GM23338 (cell line): ENCODE measurements around the gene NFIA.

Experiments used
- CREB1 ChIP-seq: fragments of 250-450 bp; sonication (Bioruptor Pico); IDR thresholded peaks from 2 replicates; pipeline ENCODE4 v1.5.0; 2020; ENCODE audit warnings: low read depth, mild to moderate bottlenecking, moderate library complexity
- EZH2 ChIP-seq: fragments of 200-600 bp; sonication (generic); IDR thresholded peaks from one replicate; pipeline ENCODE4 v1.8.0; 2017; ENCODE audit warnings: antibody characterized with exemption, mild to moderate bottlenecking, low read depth; ENCODE audit not compliant: unreplicated experiment
- EZH2phosphoT487 ChIP-seq: fragments of 200-600 bp; sonication (generic); IDR thresholded peaks from one replicate; pipeline ENCODE4 v1.8.1; 2018; ENCODE audit warnings: antibody characterized with exemption; ENCODE audit not compliant: unreplicated experiment
- JUNB ChIP-seq: IDR thresholded peaks from one replicate; pipeline ENCODE4 v1.6.1; 2016; ENCODE audit warnings: antibody characterized with exemption; ENCODE audit not compliant: unreplicated experiment
- POLR2AphosphoS5 ChIP-seq: IDR thresholded peaks from 2 replicates; pipeline ENCODE4 v1.6.1; 2016; ENCODE audit warnings: antibody characterized with exemption, low read depth
- STAT1 ChIP-seq: IDR thresholded peaks from one replicate; pipeline ENCODE4 v1.6.1; 2016; ENCODE audit warnings: antibody characterized with exemption; ENCODE audit not compliant: unreplicated experiment
- ZNF331 ChIP-seq: fragments of 250-450 bp; sonication (Bioruptor Pico); IDR thresholded peaks from 2 replicates; pipeline ENCODE4 v1.5.0; 2020; ENCODE audit warnings: low read depth, mild to moderate bottlenecking, moderate library complexity
- TF ChIP-seq, protein P1 (sequence below), 2 experiments: fragments of 200-600 bp in 1 of 2; sonication (generic) in 1 of 2; conservative IDR thresholded peaks; 2 replicates each; pipeline versions ENCODE4 v1.5.1 to v1.6.1; 2016 to 2017; ENCODE audit warnings: antibody characterized with exemption in 2 of 2, low read depth in 2 of 2, mild to moderate bottlenecking in 2 of 2, moderate library complexity in 1 of 2
- TF ChIP-seq, protein P2 (sequence below): IDR thresholded peaks from one replicate; pipeline ENCODE4 v1.6.1; 2018; ENCODE audit warnings: antibody characterized with exemption; ENCODE audit not compliant: unreplicated experiment
- TF ChIP-seq, protein P3 (sequence below): fragments of 250-450 bp; sonication (Bioruptor Pico); IDR thresholded peaks from 2 replicates; pipeline ENCODE4 v1.5.0; 2020; ENCODE audit warnings: mild to moderate bottlenecking, moderate library complexity

DNA sequence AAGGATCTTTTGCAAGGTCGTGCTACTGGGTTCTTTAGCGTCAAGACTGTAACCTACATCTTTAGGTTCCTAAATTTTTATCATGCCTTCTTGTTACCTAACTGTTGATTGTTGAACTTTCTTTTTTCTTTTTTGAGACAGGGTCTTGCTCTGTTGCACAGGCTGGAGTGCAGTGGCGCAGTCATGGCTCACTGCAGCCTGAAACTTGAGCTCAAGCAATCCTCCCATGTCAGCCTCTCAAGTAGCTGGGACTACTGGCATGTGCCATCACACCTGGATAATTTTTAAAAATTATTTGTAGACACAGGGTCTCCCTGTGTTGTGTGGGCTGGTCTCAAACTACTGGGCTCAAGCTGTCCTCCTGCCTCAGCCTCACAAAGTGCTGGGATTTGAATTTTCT, 52.9 kb downstream of the NFIA start:
- TF ChIP-seq, protein P1, sequence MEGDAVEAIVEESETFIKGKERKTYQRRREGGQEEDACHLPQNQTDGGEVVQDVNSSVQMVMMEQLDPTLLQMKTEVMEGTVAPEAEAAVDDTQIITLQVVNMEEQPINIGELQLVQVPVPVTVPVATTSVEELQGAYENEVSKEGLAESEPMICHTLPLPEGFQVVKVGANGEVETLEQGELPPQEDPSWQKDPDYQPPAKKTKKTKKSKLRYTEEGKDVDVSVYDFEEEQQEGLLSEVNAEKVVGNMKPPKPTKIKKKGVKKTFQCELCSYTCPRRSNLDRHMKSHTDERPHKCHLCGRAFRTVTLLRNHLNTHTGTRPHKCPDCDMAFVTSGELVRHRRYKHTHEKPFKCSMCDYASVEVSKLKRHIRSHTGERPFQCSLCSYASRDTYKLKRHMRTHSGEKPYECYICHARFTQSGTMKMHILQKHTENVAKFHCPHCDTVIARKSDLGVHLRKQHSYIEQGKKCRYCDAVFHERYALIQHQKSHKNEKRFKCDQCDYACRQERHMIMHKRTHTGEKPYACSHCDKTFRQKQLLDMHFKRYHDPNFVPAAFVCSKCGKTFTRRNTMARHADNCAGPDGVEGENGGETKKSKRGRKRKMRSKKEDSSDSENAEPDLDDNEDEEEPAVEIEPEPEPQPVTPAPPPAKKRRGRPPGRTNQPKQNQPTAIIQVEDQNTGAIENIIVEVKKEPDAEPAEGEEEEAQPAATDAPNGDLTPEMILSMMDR (conservative IDR thresholded peaks at IDR 0.05; ENCODE audit: low read depth in 2 of 2): no peak
- TF ChIP-seq JUNB (no peak), EZH2 (no peak), POLR2AphosphoS5 (no peak), ZNF331 (CRISPR knock-in tag) (no peak), CREB1 (CRISPR knock-in tag) (no peak), EZH2phosphoT487 (no peak), STAT1 (no peak)
- TF ChIP-seq, protein P2, sequence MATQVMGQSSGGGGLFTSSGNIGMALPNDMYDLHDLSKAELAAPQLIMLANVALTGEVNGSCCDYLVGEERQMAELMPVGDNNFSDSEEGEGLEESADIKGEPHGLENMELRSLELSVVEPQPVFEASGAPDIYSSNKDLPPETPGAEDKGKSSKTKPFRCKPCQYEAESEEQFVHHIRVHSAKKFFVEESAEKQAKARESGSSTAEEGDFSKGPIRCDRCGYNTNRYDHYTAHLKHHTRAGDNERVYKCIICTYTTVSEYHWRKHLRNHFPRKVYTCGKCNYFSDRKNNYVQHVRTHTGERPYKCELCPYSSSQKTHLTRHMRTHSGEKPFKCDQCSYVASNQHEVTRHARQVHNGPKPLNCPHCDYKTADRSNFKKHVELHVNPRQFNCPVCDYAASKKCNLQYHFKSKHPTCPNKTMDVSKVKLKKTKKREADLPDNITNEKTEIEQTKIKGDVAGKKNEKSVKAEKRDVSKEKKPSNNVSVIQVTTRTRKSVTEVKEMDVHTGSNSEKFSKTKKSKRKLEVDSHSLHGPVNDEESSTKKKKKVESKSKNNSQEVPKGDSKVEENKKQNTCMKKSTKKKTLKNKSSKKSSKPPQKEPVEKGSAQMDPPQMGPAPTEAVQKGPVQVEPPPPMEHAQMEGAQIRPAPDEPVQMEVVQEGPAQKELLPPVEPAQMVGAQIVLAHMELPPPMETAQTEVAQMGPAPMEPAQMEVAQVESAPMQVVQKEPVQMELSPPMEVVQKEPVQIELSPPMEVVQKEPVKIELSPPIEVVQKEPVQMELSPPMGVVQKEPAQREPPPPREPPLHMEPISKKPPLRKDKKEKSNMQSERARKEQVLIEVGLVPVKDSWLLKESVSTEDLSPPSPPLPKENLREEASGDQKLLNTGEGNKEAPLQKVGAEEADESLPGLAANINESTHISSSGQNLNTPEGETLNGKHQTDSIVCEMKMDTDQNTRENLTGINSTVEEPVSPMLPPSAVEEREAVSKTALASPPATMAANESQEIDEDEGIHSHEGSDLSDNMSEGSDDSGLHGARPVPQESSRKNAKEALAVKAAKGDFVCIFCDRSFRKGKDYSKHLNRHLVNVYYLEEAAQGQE: no peak
- TF ChIP-seq, protein P3, sequence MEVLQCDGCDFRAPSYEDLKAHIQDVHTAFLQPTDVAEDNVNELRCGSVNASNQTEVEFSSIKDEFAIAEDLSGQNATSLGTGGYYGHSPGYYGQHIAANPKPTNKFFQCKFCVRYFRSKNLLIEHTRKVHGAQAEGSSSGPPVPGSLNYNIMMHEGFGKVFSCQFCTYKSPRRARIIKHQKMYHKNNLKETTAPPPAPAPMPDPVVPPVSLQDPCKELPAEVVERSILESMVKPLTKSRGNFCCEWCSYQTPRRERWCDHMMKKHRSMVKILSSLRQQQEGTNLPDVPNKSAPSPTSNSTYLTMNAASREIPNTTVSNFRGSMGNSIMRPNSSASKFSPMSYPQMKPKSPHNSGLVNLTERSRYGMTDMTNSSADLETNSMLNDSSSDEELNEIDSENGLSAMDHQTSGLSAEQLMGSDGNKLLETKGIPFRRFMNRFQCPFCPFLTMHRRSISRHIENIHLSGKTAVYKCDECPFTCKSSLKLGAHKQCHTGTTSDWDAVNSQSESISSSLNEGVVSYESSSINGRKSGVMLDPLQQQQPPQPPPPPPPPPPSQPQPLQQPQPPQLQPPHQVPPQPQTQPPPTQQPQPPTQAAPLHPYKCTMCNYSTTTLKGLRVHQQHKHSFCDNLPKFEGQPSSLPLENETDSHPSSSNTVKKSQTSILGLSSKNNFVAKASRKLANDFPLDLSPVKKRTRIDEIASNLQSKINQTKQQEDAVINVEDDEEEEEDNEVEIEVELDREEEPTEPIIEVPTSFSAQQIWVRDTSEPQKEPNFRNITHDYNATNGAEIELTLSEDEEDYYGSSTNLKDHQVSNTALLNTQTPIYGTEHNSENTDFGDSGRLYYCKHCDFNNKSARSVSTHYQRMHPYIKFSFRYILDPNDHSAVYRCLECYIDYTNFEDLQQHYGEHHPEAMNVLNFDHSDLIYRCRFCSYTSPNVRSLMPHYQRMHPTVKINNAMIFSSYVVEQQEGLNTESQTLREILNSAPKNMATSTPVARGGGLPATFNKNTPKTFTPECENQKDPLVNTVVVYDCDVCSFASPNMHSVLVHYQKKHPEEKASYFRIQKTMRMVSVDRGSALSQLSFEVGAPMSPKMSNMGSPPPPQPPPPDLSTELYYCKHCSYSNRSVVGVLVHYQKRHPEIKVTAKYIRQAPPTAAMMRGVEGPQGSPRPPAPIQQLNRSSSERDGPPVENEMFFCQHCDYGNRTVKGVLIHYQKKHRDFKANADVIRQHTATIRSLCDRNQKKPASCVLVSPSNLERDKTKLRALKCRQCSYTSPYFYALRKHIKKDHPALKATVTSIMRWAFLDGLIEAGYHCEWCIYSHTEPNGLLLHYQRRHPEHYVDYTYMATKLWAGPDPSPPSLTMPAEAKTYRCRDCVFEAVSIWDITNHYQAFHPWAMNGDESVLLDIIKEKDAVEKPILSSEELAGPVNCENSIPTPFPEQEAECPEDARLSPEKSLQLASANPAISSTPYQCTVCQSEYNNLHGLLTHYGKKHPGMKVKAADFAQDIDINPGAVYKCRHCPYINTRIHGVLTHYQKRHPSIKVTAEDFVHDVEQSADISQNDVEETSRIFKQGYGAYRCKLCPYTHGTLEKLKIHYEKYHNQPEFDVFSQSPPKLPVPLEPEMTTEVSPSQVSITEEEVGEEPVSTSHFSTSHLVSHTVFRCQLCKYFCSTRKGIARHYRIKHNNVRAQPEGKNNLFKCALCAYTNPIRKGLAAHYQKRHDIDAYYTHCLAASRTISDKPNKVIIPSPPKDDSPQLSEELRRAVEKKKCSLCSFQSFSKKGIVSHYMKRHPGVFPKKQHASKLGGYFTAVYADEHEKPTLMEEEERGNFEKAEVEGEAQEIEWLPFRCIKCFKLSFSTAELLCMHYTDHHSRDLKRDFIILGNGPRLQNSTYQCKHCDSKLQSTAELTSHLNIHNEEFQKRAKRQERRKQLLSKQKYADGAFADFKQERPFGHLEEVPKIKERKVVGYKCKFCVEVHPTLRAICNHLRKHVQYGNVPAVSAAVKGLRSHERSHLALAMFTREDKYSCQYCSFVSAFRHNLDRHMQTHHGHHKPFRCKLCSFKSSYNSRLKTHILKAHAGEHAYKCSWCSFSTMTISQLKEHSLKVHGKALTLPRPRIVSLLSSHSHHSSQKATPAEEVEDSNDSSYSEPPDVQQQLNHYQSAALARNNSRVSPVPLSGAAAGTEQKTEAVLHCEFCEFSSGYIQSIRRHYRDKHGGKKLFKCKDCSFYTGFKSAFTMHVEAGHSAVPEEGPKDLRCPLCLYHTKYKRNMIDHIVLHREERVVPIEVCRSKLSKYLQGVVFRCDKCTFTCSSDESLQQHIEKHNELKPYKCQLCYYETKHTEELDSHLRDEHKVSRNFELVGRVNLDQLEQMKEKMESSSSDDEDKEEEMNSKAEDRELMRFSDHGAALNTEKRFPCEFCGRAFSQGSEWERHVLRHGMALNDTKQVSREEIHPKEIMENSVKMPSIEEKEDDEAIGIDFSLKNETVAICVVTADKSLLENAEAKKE: no peak
